Memory B cell (primary cell): ENCODE measurements around the gene SORCS2.

Source experiments
- ATAC-seq: fragments of 150-1000 bp; cut with Tn5 transposase; 2 replicates; pipeline ENCODE4 v1.10.0; 2021; ENCODE audit warnings: low read depth, mild to moderate bottlenecking, moderate library complexity
- DNase-seq, 2 donors: peaks; one replicate each; pipeline ENCODE4 v3.0.0; 2022; ENCODE audit warnings: low spot score in 2 of 2
- H3K27ac Mint-ChIP-seq: one replicate; pipeline ENCODE4 v1.8.0; 2022; ENCODE audit warnings: mild to moderate bottlenecking, moderate library complexity, mixed read lengths
- H3K27me3 Mint-ChIP-seq: one replicate; pipeline ENCODE4 v1.8.0; 2022; ENCODE audit warnings: mixed read lengths
- H3K36me3 Mint-ChIP-seq: one replicate; pipeline ENCODE4 v1.8.0; 2022; ENCODE audit warnings: mild to moderate bottlenecking, mixed read lengths
- H3K4me1 Mint-ChIP-seq: one replicate; pipeline ENCODE4 v1.8.0; 2022; ENCODE audit warnings: mixed read lengths
- H3K4me3 Mint-ChIP-seq: one replicate; pipeline ENCODE4 v1.8.0; 2022; ENCODE audit warnings: mild to moderate bottlenecking, moderate library complexity, mixed read lengths
- H3K9me3 Mint-ChIP-seq: one replicate; pipeline ENCODE4 v1.8.0; 2022; ENCODE audit warnings: mixed read lengths

SORCS2 gene

GRCh38 chr4:7166981-7167700 lies 25.2 kb upstream of the SORCS2 start:
- H3K27me3 Mint-ChIP-seq: peaks cover 7% of the 10 kb centered on the region
- H3K4me1 Mint-ChIP-seq: peaks cover 8% of the 10 kb centered on the region
- H3K36me3 Mint-ChIP-seq: no peaks in the 10 kb centered on the region
- H3K27ac Mint-ChIP-seq: no peak overlapping the region
- H3K9me3 Mint-ChIP-seq: no peaks in the 10 kb centered on the region
- DNase-seq (no peak), ATAC-seq (no peak)
- H3K4me3 Mint-ChIP-seq: no peak overlapping the region

GRCh38 chr4:7167706-7168105 lies 24.6 kb upstream of the SORCS2 start:
- Mint-ChIP-seq H3K4me1 (peaks cover 8% of the 10 kb centered on the region), H3K27ac (no peak overlapping the region), H3K4me3 (no peak overlapping the region), H3K36me3 (no peaks in the 10 kb centered on the region), H3K27me3 (peaks cover 7% of the 10 kb centered on the region), H3K9me3 (no peaks in the 10 kb centered on the region)
- ATAC-seq (no peak), DNase-seq (no peak)

GRCh38 chr4:7168106-7168505 lies 24.2 kb upstream of the SORCS2 start:
- ATAC-seq (no peak), DNase-seq (no peak)
- Mint-ChIP-seq H3K4me3 (no peak overlapping the region), H3K9me3 (no peaks in the 10 kb centered on the region), H3K36me3 (no peaks in the 10 kb centered on the region), H3K27me3 (peaks cover 7% of the 10 kb centered on the region), H3K4me1 (peaks cover 8% of the 10 kb centered on the region), H3K27ac (no peak overlapping the region)

GRCh38 chr4:7169134-7169533 lies 23.2 kb upstream of the SORCS2 start:
- H3K9me3 Mint-ChIP-seq: peaks cover 2% of the 10 kb centered on the region
- no peak for ATAC-seq
- peak overlapping the region; percentile 15 for H3K27ac Mint-ChIP-seq
- peaks cover 7% of the 10 kb centered on the region for H3K27me3 Mint-ChIP-seq
- no peaks in the 10 kb centered on the region for H3K36me3 Mint-ChIP-seq
- H3K4me3 Mint-ChIP-seq: no peak overlapping the region
- H3K4me1 Mint-ChIP-seq: peaks cover 8% of the 10 kb centered on the region
- DNase-seq: no peak

GRCh38 chr4:7170012-7170411 lies 22.3 kb upstream of the SORCS2 start:
- peaks cover 4% of the 10 kb centered on the region for H3K27me3 Mint-ChIP-seq
- no peak for ATAC-seq
- H3K27ac Mint-ChIP-seq: no peak overlapping the region
- H3K36me3 Mint-ChIP-seq: no peaks in the 10 kb centered on the region
- peaks cover 2% of the 10 kb centered on the region for H3K9me3 Mint-ChIP-seq
- peaks cover 7% of the 10 kb centered on the region for H3K4me1 Mint-ChIP-seq
- DNase-seq: no peak
- H3K4me3 Mint-ChIP-seq: no peak overlapping the region

- no peak overlapping the region for H3K27ac Mint-ChIP-seq
- ATAC-seq: no peak
- H3K36me3 Mint-ChIP-seq: no peaks in the 10 kb centered on the region
- peaks cover 5% of the 10 kb centered on the region for H3K4me1 Mint-ChIP-seq
- no peak overlapping the region for H3K4me3 Mint-ChIP-seq
- H3K27me3 Mint-ChIP-seq: peaks cover 3% of the 10 kb centered on the region
- peaks cover 2% of the 10 kb centered on the region for H3K9me3 Mint-ChIP-seq
- DNase-seq: no peak
Observed at GRCh38 chr4:7171191-7171900, 21.0 kb upstream of the SORCS2 start.

GRCh38 chr4:7172508-7172907 lies 19.8 kb upstream of the SORCS2 start:
- Mint-ChIP-seq H3K27me3 (peaks cover 3% of the 10 kb centered on the region), H3K36me3 (no peaks in the 10 kb centered on the region), H3K9me3 (peaks cover 2% of the 10 kb centered on the region), H3K27ac (no peak overlapping the region), H3K4me1 (peaks cover 5% of the 10 kb centered on the region), H3K4me3 (no peak overlapping the region)
- ATAC-seq (no peak), DNase-seq (no peak)

- Mint-ChIP-seq H3K9me3 (peaks cover 2% of the 10 kb centered on the region), H3K4me1 (peaks cover 5% of the 10 kb centered on the region), H3K4me3 (no peak overlapping the region), H3K27me3 (peaks cover 3% of the 10 kb centered on the region), H3K27ac (no peak overlapping the region), H3K36me3 (no peaks in the 10 kb centered on the region)
- DNase-seq: no peak
- ATAC-seq: no peak
Observed at GRCh38 chr4:7172946-7173345, 19.4 kb upstream of the SORCS2 start.

GRCh38 chr4:7173841-7174449 lies 18.4 kb upstream of the SORCS2 start:
- H3K9me3 Mint-ChIP-seq: peaks cover 2% of the 10 kb centered on the region
- ATAC-seq: no peak
- H3K4me3 Mint-ChIP-seq: no peak overlapping the region
- H3K27ac Mint-ChIP-seq: no peak overlapping the region
- peaks cover 5% of the 10 kb centered on the region for H3K4me1 Mint-ChIP-seq
- no peak for DNase-seq
- H3K36me3 Mint-ChIP-seq: no peaks in the 10 kb centered on the region
- H3K27me3 Mint-ChIP-seq: peaks cover 3% of the 10 kb centered on the region

- H3K4me1 Mint-ChIP-seq: no peaks in the 10 kb centered on the region
- H3K4me3 Mint-ChIP-seq: no peak overlapping the region
- peaks cover 6% of the 10 kb centered on the region for H3K9me3 Mint-ChIP-seq
- peaks cover 7% of the 10 kb centered on the region for H3K27me3 Mint-ChIP-seq
- peaks cover 3% of the 10 kb centered on the region for H3K36me3 Mint-ChIP-seq
- H3K27ac Mint-ChIP-seq: no peak overlapping the region
- ATAC-seq (no peak), DNase-seq (no peak)
Observed at GRCh38 chr4:7179158-7179557, 13.2 kb upstream of the SORCS2 start.

GRCh38 chr4:7180938-7181337 lies 11.4 kb upstream of the SORCS2 start:
- H3K36me3 Mint-ChIP-seq: peaks cover 3% of the 10 kb centered on the region
- peaks cover 7% of the 10 kb centered on the region for H3K27me3 Mint-ChIP-seq
- peaks cover 6% of the 10 kb centered on the region for H3K9me3 Mint-ChIP-seq
- no peak overlapping the region for H3K27ac Mint-ChIP-seq
- DNase-seq (no peak), ATAC-seq (no peak)
- H3K4me3 Mint-ChIP-seq: no peak overlapping the region
- H3K4me1 Mint-ChIP-seq: no peaks in the 10 kb centered on the region

- H3K27ac Mint-ChIP-seq: no peak overlapping the region
- peaks cover 3% of the 10 kb centered on the region for H3K36me3 Mint-ChIP-seq
- H3K4me3 Mint-ChIP-seq: no peak overlapping the region
- DNase-seq (no peak), ATAC-seq (no peak)
- no peaks in the 10 kb centered on the region for H3K4me1 Mint-ChIP-seq
- peaks cover 6% of the 10 kb centered on the region for H3K9me3 Mint-ChIP-seq
- peaks cover 10% of the 10 kb centered on the region for H3K27me3 Mint-ChIP-seq
Observed at GRCh38 chr4:7182616-7183015, 9.7 kb upstream of the SORCS2 start.

- H3K4me3 Mint-ChIP-seq: no peak overlapping the region
- no peak overlapping the region for H3K27ac Mint-ChIP-seq
- H3K27me3 Mint-ChIP-seq: peaks cover 10% of the 10 kb centered on the region
- DNase-seq (no peak), ATAC-seq (no peak)
- H3K36me3 Mint-ChIP-seq: peaks cover 3% of the 10 kb centered on the region
- H3K9me3 Mint-ChIP-seq: peaks cover 6% of the 10 kb centered on the region
- no peaks in the 10 kb centered on the region for H3K4me1 Mint-ChIP-seq
Observed at GRCh38 chr4:7183161-7183560, 9.2 kb upstream of the SORCS2 start.

- peaks cover 3% of the 10 kb centered on the region for H3K36me3 Mint-ChIP-seq
- ATAC-seq (no peak), DNase-seq (no peak)
- peaks cover 6% of the 10 kb centered on the region for H3K9me3 Mint-ChIP-seq
- H3K27ac Mint-ChIP-seq: no peak overlapping the region
- peaks cover 10% of the 10 kb centered on the region for H3K27me3 Mint-ChIP-seq
- H3K4me3 Mint-ChIP-seq: no peak overlapping the region
- no peaks in the 10 kb centered on the region for H3K4me1 Mint-ChIP-seq
Observed at GRCh38 chr4:7183780-7184460, 8.4 kb upstream of the SORCS2 start.
